Measurements from ENCODE around the gene PELI2.

Gene PELI2

DNA sequence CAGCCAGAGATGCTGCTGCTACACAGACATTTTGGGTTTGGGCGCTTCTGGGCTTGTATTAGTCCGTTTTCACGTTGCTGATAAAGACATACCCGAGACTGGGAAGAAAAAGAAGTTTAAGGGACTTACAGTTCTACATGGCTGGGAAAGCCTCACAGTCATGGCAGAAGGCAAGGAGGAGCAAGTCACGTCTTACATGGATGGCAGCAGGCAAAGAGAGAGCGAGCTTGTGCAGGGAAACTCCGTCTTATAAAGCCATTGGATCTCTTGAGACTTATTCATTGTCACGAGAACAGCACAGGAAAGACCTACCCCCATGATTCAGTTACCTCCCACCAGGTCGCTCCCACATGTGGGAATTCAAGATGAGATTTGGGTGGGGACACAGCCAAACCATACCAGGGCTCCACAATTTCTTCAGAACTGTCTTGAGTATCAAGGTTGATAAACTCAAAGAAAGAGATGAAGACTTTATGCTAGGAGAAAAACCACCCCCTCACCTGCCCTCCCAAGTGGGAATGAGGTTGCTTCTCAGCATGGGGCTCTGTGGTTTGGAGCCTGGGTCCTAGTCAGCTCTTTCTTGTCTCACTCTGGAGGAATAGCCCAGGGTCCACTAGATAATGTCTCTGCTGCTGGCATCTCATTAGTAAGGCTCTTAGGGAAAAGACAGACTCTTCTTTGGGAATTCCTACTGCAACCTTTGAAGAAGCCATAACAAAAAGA, 200.3 kb downstream of the PELI2 start:
- DNase-seq (ENCODE audit: low read depth) = no peak
- no peak overlapping the region for H3K4me3 ChIP-seq (ENCODE audit: low read depth, low read length)

GRCh38 chr14:56321861-56322260, 203.7 kb downstream of the PELI2 start:
- H3K4me3 ChIP-seq (ENCODE audit: low read depth, low read length) = no peak overlapping the region
- no peak for DNase-seq (ENCODE audit: low read depth)

DNA sequence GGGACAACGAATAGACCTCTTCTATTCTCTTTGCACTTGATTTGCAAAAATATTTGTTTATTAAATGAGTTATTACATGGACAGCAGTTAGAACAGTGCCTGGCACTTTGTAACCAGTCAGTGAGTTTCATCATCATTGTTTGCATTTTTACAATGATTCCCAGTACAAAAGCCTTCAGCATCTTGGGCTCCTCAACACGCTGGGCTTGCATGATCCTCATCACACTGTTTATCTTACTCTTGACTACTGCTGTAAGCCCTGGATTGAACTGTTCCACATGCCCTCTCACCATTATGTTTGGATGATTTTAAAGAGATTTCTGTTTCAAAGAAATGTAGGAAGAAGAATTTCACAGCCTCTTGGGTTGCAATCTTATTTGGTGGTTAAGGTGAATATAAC, 204.3 kb downstream of the PELI2 start:
- no peak overlapping the region for H3K4me3 ChIP-seq (ENCODE audit: low read depth, low read length)
- no peak for DNase-seq (ENCODE audit: low read depth)

- H3K4me3 ChIP-seq (ENCODE audit: low read depth, low read length) = no peak overlapping the region
- DNase-seq (ENCODE audit: low read depth) = no peak
Observed at GRCh38 chr14:56324454-56324853, 206.2 kb downstream of the PELI2 start.

DNA sequence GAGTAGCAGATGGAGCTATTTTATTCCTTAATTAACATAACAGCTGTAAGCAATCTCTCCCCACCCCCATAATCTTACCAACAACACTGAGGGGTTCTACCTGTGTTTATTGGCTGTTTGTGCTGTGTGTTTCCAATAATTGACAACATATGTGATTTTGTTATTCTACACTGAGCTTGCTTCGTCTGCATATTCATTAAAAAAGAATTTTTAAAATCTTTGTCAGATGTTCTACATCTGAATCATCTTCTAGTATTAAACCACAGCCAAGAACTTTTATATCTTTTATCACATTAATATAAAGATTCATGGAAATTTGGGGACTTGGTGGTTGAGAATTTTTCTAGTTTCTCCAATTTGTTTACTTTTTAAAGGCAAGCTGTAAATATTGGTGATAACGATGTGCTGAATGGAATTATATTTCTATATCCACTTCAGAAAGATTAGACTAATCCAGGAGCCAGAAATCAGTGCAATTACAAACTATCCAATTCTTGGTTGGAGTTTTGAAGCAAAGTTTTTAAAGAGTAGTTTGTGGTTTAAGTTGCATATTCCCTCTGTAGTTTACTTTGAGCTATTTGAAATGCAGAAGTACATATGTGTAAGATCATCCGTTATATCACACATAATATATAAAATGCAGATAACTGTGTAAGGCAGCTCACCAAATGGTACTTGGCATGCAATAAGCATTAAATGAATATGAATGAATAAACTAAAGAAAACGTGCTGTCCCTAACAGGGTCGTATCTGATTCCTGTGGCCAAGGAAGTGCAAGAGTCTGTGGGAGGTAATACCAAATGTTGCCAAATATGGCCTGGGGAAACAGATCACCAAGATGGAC, 206.9 kb downstream of the PELI2 start:
- H3K4me3 ChIP-seq (ENCODE audit: low read depth, low read length) = no peak overlapping the region
- no peak for DNase-seq (ENCODE audit: low read depth)

DNA sequence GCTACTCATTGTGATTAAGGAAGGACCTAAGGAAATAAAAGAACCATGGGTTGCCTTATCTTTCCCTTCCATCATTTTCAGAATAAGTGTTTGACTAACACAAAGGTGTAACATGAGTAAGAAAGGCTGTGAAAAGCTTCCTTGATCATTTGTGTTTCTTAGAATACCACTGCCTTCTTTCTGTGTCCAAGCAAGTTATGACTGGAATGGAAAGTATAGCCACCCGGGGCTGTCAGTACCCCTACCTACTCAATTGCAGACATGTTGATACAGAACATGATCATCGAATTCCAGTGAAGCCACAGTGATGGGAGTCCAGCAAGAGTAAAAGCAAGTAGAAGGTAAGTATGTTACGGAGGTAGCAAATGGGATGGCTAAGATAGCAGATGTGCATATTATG, 209.8 kb downstream of the PELI2 start:
- H3K4me3 ChIP-seq (ENCODE audit: low read depth, low read length) = no peak overlapping the region
- DNase-seq (ENCODE audit: low read depth) = no peak

- DNase-seq (ENCODE audit: low read depth) = peak; percentile 51
- no peak overlapping the region for H3K4me3 ChIP-seq (ENCODE audit: low read depth, low read length)
Observed at GRCh38 chr14:56331592-56332216, 213.5 kb downstream of the PELI2 start.

DNA sequence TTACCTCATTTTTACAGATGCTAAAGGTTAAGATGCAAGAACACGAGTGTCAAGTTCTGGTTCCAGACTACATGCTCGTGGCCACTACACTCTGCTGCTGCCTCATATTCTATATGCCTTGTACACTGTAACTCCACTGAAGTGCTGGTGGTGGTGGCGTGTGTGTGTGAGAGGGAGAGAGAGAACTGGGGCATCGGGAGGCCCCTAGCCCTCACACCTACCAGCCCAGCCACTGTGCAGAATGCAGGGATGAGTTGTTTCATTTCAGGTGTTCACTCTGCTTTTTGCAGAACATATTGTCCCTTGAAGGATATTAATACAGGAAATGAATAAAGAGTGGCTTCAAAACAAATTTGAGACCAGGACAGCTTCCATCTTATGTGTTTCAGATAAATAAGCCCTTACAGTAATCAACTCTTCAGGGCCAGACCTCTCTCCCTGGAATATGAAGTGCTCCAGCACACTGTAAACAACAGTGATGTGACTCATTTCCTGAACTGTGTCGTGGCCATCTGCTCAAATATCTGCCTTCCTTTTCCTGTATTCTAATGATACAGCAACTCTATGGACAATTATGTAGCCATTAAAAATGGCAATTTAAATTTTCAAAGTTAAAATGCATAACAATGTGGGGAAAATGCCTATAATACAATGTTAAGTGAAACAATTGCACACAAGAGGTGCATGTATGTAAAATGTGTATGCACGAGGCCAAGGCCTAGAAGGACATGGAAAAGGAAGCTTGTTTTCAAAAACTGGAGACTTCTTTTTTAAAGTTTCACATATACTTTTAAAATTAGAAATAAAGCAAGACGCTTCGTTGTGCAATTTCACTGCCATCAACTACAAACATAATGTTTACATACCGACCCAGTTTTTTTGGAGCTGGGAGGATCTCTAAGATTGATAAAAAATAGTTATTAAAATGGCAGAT, 215.4 kb downstream of the PELI2 start:
- peak; percentile 65 for DNase-seq (ENCODE audit: low read depth)
- H3K4me3 ChIP-seq (ENCODE audit: low read depth, low read length) = no peak overlapping the region

- no peak for DNase-seq (ENCODE audit: low read depth)
- no peak overlapping the region for H3K4me3 ChIP-seq (ENCODE audit: low read depth, low read length)
Observed at GRCh38 chr14:56334458-56334857, 216.2 kb downstream of the PELI2 start.

DNA sequence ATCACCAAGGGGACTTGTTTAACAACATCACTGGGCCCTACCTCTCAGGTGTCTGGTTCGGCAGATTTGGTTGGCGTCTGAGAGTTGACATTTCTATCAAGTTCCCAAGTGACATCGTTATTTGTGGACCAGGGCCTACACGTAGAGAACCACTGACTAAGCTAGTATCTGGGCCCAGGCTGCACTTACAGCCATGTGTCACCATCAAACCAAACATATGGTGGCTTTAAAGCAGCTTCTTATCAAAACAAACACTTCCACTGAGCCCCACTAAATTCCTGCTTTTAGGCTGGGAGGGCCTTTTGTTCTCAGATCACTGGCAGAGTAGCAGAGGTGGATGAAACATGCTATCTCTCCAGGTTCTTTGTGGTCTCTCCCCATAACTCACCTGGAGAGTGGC, 220.5 kb downstream of the PELI2 start:
- DNase-seq (ENCODE audit: low read depth) = no peak
- no peak overlapping the region for H3K4me3 ChIP-seq (ENCODE audit: low read depth, low read length)

GRCh38 chr14:56339855-56340701, 221.9 kb downstream of the PELI2 start:
- DNase-seq (ENCODE audit: low read depth) = peak; percentile 87
- H3K4me3 ChIP-seq (ENCODE audit: low read depth, low read length) = no peak overlapping the region

GRCh38 chr14:56340932-56341331, 222.7 kb downstream of the PELI2 start:
- no peak overlapping the region for H3K4me3 ChIP-seq (ENCODE audit: low read depth, low read length)
- no peak for DNase-seq (ENCODE audit: low read depth)

DNA sequence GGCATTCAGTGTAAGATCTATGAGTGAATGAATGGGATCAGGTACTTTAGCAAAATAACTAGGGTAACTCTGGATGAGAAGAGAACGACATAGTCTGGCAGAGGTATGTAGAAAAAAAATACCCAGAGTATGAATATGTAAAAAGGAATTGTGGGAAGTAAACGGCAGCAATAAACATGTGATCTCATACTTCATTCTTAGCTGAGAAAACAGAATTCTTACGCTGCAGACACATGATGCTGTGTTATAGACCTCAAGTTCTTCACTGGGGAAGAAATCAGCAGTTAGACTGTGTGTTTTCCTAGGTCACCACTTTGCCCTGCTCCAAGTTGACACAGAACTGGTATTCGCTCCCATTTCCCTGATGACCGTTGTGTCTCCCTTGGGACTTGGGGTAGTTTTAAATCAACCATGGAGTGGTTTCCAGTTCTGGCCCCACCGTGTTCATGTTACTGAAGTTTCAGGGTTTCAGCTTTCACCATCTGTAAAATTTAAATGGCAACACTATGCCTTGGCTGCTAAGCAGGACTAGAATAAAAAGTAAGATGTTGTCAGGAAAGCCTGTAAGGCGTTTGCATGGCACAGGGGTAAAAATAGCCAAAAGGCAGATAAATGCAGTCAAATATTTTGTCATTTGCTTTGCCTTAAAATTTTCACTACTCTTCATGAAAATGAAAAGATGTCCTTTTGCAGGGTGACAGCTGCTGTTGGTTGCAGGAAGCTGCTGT, 223.7 kb downstream of the PELI2 start:
- DNase-seq (ENCODE audit: low read depth) = peak; percentile 44
- H3K4me3 ChIP-seq (ENCODE audit: low read depth, low read length) = no peak overlapping the region

DNA sequence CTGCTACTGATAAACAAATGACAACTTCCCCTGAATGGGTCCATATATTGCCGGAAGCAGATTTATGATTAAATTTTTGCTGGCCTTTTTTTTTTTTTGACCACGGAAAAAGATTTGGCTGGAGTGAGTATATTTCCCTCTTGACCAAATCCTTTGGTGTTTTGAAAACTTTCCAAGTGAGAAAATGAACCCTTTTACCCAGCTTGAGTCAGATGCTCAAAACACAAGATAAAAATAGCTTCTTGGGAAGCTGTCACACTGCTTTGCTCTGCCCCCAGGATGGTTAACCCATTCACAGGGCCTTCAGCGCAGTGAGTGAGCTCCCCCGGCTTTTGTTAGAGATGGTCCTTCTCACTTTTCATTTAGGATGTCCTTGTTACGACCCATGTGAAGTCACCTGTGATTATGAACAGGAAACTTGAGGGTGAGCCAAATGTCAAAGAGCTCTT, 224.3 kb downstream of the PELI2 start:
- peak; percentile 61 for DNase-seq (ENCODE audit: low read depth)
- H3K4me3 ChIP-seq (ENCODE audit: low read depth, low read length) = no peak overlapping the region

DNA sequence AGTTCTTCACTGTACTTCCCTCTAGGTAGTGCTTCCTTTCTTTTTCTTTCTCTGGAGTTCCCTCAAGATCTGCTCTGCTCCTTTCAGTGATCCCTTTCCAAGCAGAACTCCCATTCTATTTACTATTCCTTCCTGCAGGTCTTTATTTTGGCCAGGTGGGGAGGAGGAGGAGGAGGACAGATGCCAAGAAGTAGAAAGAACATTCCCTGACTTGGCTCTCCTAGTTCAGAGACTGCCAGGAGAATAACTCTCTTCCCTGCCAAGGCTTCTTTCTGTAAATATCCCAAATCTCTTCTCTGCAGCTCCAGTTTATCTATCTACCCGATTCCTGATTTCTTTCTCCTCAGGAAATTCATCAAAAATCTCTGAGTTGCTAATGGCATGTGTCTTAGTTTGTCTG, 231.7 kb downstream of the PELI2 start:
- H3K4me3 ChIP-seq (ENCODE audit: low read depth, low read length) = no peak overlapping the region
- no peak for DNase-seq (ENCODE audit: low read depth)

Measured in skeletal muscle cell (primary cell).